Gastrocnemius medialis (tissue), 4 donors: ENCODE data around the gene PRRC2B.

Experiments
- CTCF ChIP-seq, 5 experiments: fragments of 450-650 bp in 3 of 5; fragments of 200-600 bp in 2 of 5; sonication (generic) in 2 of 5; IDR thresholded peaks in 4 of 5; conservative IDR thresholded peaks in 1 of 5; 1 replicate in 4 of 5; 2 replicates in 1 of 5; pipeline ENCODE4 v1.5.1; 2016 to 2019; ENCODE audit warnings: antibody characterized with exemption in 5 of 5, mild to moderate bottlenecking in 3 of 5, moderate library complexity in 3 of 5
- POLR2A ChIP-seq, 2 donors: fragments of 450-650 bp; IDR thresholded peaks; one replicate each; pipeline ENCODE4 v1.6.1; 2017; ENCODE audit warnings: antibody characterized with exemption in 2 of 2, mild to moderate bottlenecking in 2 of 2, moderate library complexity in 2 of 2

DNA sequence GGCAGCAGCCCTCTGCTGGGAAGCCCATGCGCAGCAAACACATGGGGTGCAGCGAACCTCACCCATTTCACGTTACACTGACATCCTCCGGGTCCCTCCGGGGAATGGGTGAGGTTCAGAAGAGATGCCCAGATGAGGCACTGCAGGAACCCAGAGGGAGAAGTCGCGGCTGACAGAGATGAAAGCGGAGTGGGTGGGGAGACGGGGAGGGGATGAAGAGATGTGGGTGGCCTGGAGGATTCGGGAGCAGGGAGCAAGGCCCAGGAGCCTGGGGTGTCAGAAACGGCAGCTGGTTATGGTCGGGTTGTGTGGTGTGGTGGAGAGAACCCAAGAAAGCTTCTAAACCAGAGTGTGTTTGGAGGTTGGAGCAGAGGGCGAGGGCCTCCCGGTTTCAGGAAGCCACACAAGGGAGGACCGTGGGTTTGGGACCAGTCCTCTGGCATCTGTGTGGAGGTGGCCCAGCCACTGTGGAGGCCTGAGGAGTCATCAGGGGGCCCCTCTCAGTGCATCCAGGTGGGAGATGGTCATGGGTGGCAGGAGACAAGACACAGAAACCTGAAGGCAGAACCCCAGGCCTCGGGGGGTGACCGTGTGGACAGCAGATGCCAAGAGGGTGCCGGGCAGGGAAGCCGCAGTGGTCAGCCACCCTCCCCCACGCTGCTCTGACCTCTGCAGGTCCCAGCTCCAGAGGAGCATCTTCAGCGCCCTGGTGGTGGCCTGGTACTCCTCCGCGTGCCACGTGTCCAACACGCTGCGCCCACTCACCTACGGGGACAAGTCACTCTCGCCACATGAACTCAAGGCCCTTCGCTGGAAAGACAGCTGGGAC, 128.6 kb downstream of the PRRC2B start:
- TF ChIP-seq CTCF (IDR thresholded peaks at IDR 0.05 in 4 of 5, conservative IDR thresholded peaks at IDR 0.05 in 1 of 5): no peak
- TF ChIP-seq POLR2A (IDR thresholded peaks at IDR 0.05): no peak
